ENCODE measurements around the gene SLC48A1. TPM values are rescaled to one million over a fixed set of nuclear protein-coding genes. Genes with fewer than 3 reads are reported as not detected.

The SLC48A1 gene
- total RNA-seq, 1 donor from 2014 or later: 10.3 TPM

GRCh38 chr12:47816403-47817271, 43.6 kb downstream of the SLC48A1 start:
- no peak overlapping the region for H3K4me3 ChIP-seq (ENCODE audit: low read depth, low read length)

GRCh38 chr12:47817272-47818006, 44.4 kb downstream of the SLC48A1 start:
- FAIRE-seq (no peak), DNase-seq (ENCODE audit: low read depth) (no peak)
- Histone ChIP-seq H3K36me3 (ENCODE audit: control insufficient read depth, insufficient read depth, low read length) (peaks cover 2% of the 10 kb centered on the region), H3K4me3 (ENCODE audit: low read depth, low read length) (no peak overlapping the region), H3K27me3 (ENCODE audit: control insufficient read depth, insufficient read depth, low read length) (no peaks in the 10 kb centered on the region)
- TF ChIP-seq, protein P1, sequence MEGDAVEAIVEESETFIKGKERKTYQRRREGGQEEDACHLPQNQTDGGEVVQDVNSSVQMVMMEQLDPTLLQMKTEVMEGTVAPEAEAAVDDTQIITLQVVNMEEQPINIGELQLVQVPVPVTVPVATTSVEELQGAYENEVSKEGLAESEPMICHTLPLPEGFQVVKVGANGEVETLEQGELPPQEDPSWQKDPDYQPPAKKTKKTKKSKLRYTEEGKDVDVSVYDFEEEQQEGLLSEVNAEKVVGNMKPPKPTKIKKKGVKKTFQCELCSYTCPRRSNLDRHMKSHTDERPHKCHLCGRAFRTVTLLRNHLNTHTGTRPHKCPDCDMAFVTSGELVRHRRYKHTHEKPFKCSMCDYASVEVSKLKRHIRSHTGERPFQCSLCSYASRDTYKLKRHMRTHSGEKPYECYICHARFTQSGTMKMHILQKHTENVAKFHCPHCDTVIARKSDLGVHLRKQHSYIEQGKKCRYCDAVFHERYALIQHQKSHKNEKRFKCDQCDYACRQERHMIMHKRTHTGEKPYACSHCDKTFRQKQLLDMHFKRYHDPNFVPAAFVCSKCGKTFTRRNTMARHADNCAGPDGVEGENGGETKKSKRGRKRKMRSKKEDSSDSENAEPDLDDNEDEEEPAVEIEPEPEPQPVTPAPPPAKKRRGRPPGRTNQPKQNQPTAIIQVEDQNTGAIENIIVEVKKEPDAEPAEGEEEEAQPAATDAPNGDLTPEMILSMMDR (IDR thresholded peaks at IDR 0.05; ENCODE audit: insufficient read depth, low read length, severe bottlenecking): peak; percentile 28

More at GRCh38 chr12:47816403-47817271, 43.6 kb downstream of the SLC48A1 start:
- Histone ChIP-seq H3K27me3 (ENCODE audit: control insufficient read depth, insufficient read depth, low read length) (no peaks in the 10 kb centered on the region), H3K36me3 (ENCODE audit: control insufficient read depth, insufficient read depth, low read length) (peaks cover 2% of the 10 kb centered on the region)
- FAIRE-seq (no peak), DNase-seq (ENCODE audit: low read depth) (no peak)
- TF ChIP-seq, protein P1 (IDR thresholded peaks at IDR 0.05; ENCODE audit: insufficient read depth, low read length, severe bottlenecking): no peak

- Histone ChIP-seq H3K36me3 (ENCODE audit: control insufficient read depth, insufficient read depth, low read length) (peaks cover 2% of the 10 kb centered on the region), H3K27me3 (ENCODE audit: control insufficient read depth, insufficient read depth, low read length) (no peaks in the 10 kb centered on the region), H3K4me3 (ENCODE audit: low read depth, low read length) (no peak overlapping the region)
- DNase-seq (ENCODE audit: low read depth) (no peak), FAIRE-seq (no peak)
- TF ChIP-seq, protein P1 (IDR thresholded peaks at IDR 0.05; ENCODE audit: insufficient read depth, low read length, severe bottlenecking): peak; percentile 14
Measured at GRCh38 chr12:47818007-47818376, 45.0 kb downstream of the SLC48A1 start.

- DNase-seq (ENCODE audit: low read depth): no peak
- H3K27me3 ChIP-seq (ENCODE audit: control insufficient read depth, insufficient read depth, low read length): no peaks in the 10 kb centered on the region
- FAIRE-seq: no peak
- TF ChIP-seq, protein P1 (IDR thresholded peaks at IDR 0.05; ENCODE audit: insufficient read depth, low read length, severe bottlenecking): no peak
- peaks cover 2% of the 10 kb centered on the region for H3K36me3 ChIP-seq (ENCODE audit: control insufficient read depth, insufficient read depth, low read length)
- H3K4me3 ChIP-seq (ENCODE audit: low read depth, low read length): peak overlapping the region; percentile 80
Measured at GRCh38 chr12:47818467-47819137, 45.6 kb downstream of the SLC48A1 start.

DNA sequence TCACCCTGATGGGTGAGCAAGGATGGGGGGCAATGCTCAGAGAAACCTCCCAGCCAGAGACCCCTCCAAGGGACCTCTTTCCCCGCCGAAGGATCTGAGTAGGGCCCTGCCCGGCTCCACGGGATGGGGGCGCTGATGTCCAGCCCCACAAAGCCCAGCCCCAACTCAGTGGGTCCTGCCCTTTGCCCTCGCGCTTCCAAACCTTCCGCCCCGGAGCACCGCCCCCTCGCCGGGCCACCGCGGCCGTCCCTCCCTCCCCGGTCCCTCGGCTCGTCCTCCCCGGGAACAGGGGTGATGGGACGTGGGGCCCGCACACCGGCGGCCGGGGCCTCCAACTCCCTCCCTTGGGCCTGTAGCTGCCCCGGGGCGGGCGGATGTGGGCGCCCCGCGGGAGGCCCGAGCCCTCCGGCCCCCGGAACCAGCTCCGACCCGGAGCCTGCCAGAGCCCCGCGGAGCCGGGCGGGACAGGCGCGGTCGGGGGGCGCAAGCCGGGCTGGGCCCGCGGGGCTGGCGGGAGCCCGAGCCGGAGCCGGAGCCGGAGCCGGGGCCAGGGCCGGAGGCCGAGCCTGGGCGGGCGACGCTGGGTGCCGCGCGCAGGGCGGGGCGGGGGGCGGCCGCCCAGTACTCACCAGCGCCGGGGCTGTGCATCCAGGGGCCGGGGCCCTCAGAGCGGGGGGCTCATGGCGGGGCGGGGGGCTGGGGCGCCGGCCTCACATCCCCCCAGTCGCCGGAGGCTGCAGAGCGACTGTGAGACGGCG, 46.3 kb downstream of the SLC48A1 start:
- H3K36me3 ChIP-seq (ENCODE audit: control insufficient read depth, insufficient read depth, low read length): peaks cover 2% of the 10 kb centered on the region
- DNase-seq (ENCODE audit: low read depth) (no peak), FAIRE-seq (no peak)
- H3K4me3 ChIP-seq (ENCODE audit: low read depth, low read length): peak overlapping the region; percentile 80
- TF ChIP-seq, protein P1 (IDR thresholded peaks at IDR 0.05; ENCODE audit: insufficient read depth, low read length, severe bottlenecking): peak; percentile 19
- no peaks in the 10 kb centered on the region for H3K27me3 ChIP-seq (ENCODE audit: control insufficient read depth, insufficient read depth, low read length)

All from bronchial epithelial cell (primary cell).